Subcutaneous adipose tissue (tissue), 4 donors: ENCODE data around the gene PAX5. TPM values are rescaled to one million over a fixed set of nuclear protein-coding genes. Genes with fewer than 3 reads are reported as not detected.

Experiments
- total RNA-seq, 4 donors: library from RNA; depleted of rRNA; stranded (reverse); fragments of >200 nt; gene quantifications; one replicate each; pipeline ENCODE4 v1.1.0, GENCODE V29; 2016
- TF ChIP-seq, protein P1 (sequence below): fragments of 450-650 bp; IDR thresholded peaks from one replicate; pipeline ENCODE4 v1.5.1; 2016; ENCODE audit warnings: low read depth, mild to moderate bottlenecking, control low read depth, antibody characterized with exemption, moderate library complexity

The PAX5 gene
- total RNA-seq, 4 donors from 2014 or later = under 0.01 to 0.19 (median 0.17) TPM; not detected in 1

DNA sequence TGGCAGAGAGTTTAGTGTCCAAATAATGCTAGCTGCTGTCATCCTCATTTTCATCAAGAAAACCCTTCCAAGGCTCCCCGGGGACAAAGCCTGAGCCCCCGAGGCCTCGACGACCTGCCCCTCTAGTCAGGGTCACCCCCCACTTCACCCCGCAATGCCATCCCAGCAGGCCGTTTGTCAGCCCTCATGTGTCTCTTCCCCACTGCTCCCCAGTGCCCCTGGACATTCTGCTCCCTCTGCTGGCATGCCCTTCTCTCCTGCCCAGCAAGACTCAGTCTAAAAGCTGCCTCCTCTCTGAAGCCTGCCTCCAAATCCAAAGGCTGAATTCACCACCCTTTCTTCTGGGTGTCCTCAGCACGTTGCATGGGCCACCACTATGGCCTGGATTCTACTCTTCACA lies 59.3 kb downstream of the PAX5 start:
- TF ChIP-seq, protein P1, sequence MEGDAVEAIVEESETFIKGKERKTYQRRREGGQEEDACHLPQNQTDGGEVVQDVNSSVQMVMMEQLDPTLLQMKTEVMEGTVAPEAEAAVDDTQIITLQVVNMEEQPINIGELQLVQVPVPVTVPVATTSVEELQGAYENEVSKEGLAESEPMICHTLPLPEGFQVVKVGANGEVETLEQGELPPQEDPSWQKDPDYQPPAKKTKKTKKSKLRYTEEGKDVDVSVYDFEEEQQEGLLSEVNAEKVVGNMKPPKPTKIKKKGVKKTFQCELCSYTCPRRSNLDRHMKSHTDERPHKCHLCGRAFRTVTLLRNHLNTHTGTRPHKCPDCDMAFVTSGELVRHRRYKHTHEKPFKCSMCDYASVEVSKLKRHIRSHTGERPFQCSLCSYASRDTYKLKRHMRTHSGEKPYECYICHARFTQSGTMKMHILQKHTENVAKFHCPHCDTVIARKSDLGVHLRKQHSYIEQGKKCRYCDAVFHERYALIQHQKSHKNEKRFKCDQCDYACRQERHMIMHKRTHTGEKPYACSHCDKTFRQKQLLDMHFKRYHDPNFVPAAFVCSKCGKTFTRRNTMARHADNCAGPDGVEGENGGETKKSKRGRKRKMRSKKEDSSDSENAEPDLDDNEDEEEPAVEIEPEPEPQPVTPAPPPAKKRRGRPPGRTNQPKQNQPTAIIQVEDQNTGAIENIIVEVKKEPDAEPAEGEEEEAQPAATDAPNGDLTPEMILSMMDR = no peak

DNA sequence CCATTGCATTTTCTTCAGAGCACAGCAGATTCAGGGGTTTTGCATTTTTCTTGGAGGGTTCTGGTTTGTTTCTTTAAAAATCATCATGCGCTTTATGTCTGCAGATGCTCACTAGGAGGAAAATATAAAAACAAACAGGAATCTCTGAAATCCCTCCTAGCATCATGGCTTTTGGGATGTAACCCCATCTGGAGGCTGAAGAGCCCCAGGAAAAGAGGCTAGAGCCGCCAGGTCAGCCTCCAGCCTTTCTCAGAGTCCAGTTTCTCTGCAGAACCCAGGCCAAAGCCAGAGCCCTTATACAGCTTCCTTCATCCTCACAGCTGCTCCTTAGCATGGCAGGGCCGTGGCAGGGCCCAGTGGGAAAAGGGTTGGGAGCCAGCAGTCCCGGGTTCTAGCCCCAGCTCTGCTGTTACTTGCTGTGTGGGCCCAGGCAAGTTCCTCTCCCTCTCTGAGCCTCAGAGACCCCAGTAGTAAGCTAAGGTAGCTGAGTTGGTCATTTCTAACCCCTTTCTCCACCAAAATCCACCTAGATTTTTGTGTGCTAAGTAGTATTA lies 62.1 kb downstream of the PAX5 start:
- TF ChIP-seq, protein P1 = no peak

DNA sequence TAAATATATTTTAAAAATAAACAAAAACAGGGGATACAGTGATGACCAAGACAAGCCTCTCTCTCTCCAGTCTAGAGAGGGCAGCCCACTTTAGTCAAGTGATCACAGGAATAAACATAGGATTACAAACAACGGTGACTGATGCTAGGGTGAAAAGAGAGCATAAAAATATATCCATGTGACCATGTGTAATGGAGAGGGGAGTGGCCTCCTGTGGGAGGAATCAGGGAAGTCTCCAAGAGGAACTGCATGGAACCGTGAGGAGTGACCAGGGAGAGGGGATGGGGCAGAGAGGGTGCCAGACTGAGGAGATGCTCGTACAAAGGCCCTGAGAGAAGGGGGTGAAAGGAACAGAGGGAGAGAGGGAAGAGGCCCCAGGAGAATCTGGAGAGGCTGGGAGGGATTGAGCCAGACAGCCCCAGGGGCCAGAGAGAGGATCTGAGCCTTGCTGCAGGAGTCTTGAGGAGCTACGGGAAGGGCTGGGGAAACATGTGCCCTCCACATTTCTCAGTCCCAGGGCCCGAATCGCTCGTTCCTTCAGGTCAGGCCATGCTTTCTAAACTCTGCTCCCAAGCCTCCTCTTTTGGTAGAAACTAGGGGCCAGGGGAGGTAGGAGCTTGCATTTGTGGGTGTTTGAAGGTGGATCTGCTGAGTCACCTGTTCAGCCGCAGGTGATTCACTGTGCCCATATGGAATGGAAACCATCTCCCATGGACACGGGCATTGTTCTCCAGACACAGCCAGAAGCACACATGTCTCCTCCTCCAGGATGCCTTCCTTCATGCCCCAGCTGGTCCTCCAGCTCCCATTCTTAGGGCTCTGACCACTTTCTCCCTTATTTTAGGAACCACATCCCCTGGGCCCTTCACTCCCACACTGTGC lies 63.8 kb downstream of the PAX5 start:
- TF ChIP-seq, protein P1 = no peak

DNA sequence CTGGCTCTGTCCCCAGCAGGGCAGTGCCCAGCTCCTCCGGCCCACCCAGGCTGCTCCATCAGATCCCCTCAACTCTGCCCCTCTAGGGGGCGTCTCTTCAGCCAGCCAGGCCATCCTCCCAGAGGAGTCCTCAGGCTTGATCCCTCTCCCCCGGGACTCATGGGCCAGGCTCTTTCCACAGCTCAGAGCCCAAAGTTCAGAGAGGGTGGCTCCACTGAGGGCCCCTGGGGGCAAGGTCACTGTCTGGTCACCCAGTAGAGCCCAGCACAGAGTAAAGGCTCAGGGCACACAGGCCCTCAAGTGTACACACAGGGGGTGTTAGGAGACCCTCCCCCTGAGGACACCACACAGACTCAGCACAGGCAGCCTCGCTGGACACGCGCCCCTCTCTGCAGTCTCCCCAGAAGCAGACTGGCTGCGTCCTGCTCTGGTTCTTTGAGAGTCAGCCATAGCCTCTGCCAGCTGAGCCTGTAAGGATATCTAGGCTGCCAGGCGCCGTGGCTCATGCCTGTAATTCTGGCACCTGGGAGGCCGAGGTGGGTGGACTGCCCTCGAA lies 64.8 kb downstream of the PAX5 start:
- TF ChIP-seq, protein P1 = no peak

DNA sequence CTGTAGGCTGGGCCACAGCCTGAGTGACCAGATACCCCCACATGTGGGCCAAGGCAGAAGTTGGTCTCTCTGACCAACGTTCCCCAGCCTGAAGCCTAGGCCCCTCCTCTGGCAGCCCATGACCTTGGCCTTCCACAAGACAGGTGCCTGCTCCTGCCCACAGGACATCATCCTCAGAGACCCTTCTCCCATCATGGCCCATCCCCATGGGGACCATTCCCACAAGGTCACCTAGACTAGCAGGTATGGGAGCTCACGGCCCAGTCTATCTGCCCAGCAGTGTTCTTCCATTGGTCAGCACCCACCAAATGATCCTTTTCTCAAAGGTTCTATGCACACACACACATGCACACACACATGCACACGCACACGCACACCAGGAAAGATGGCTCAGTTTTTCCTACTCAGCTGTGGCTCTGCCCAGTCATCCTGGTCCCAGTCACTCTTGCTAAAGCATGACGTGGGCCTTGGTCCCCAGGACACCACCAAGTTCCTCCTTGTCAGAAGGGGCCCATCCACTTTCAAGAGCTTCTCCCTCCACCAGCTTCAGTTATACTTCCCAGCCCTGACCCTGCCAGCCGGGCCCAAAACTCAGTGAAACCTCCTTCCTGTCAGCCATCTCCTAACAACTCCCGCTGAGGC lies 65.4 kb downstream of the PAX5 start:
- TF ChIP-seq, protein P1 = no peak

DNA sequence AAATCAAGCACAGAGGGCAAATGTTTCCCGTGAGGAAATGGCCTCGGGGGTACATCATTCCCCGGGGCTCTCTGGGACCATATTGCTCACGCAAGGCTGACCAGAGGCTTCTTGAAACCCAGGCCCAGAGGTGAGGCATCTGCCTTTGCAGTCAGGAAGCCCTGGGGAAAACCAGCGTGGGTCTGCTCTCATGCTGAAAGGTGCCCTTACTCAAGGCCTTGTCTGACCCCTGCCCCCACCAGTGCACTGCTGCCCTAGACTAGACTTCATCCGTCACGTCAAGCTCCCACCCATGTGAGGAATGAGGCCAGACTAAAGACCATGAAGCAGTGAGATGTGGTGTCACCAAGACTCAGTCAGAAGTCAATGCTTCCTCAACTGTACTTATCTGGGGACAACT lies 66.1 kb downstream of the PAX5 start:
- TF ChIP-seq, protein P1 = no peak
